ENCODE results near the gene CFAP77.
A peak's percentile ranks its signal among the peaks of the same experiment; 100 is the strongest.

The CFAP77 gene

DNA sequence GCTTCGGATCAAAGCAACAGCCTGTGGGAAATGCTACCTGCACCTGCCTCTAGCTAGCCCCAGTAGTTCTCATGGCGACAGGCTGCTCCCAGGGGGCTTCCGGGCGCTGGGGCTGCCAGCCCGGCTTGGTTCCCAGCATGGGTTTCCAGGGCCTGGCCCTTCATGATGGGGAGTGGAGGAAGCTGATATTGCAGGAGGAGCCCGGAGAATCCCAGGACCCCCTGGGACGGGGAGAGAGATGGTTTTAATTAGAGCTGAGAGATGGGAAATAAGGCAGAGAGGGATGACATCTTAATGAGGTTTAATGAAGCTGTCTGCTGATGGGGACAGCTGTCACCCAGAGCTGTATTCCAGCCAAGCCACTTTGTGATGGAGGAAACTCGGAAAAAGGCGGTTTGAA lies 78.6 kb downstream of the CFAP77 start:
- DNase-seq (ENCODE audit: low read depth, low spot score) = no peak

DNA sequence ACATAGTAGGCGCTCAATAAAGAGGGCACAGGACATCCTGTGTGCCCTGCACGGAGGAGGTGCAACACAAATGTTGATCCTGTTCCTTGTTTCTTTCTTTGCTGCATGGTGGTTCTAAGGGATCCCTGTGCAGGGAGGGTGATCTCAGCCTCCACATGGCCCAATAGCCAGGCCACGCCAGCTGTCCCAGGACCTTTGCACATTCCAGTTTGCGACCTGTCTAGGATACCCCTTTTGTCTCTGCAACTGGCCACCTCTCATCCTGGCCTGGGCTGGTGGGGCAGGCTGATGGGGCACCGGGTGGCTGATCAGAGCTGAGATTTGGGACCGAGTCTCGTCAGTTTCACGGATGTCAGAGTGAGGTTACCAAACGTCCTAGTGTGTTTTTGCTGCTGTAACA lies 79.5 kb downstream of the CFAP77 start:
- DNase-seq (ENCODE audit: low read depth, low spot score) = no peak

DNA sequence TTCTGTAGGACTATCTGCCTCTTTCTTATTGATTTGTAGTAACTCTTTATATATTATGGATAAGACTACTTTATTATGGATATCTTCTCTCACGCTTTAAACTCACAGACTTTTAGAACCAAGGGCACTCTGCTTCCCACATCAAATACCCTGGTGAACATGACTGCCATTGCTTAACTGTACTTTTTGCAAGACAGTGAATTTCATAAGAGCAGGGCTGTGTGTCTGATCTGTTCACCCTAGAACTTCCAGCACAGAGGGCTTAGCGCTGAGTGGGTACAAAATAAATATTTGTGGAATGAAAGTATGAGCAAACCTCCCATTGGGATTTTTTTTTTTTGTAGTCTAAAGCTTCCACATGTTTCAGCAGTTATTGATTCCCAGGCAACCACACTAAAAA lies 84.8 kb downstream of the CFAP77 start:
- DNase-seq (ENCODE audit: low read depth, low spot score) = no peak

DNA sequence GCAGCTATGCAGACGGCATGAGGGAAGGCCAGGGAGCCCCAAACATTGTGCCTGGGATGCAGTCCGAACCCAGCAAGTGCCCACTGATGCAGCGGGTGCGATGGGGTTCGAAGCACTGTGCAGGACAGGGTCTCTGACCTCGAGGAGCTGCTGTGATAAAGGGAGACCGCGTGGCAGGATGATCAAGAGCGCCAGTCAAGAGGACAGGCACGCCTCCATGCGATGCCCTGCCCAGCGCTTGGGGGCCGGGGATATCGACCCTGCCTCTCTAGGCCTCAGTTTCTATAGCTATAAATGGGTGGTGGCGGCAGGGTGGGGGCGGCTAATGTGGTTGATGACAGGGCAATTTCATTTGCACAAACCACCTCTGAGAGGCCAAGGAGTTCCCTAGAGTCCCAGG lies 87.7 kb downstream of the CFAP77 start:
- no peak for DNase-seq (ENCODE audit: low read depth, low spot score)

DNA sequence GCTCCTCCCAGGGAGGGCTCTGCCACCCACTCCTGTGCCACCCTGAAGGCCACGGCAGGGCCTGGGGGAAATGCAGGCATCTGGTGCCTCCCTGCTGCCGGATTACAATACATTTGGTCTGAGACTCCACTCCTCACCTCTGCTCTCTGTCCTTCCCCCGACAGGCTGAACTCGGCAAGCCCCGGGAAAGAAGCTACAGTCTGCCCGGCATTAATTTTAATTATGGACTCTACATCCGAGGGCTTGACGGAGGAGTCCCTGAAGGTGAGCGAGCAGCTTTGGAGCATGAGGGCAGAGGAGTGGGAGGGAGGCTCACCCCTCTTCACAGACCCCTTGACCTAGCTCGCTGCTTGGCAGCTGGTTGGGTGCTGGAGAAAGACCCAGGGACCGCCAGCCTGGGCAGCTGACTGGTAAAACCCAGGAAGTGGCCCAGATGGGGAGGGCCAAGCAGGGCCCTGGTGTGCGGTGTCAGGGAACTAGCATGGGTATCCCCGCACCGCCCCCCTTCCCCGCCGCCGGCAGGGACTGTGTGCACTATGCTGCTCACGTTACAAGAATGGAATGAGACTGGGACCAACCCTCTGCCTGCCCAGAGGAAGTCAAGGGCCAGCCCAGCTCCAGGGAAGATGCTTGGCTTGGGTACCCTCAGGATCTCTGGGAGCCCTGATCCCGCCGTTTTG lies 88.7 kb downstream of the CFAP77 start:
- DNase-seq (ENCODE audit: low read depth, low spot score) = no peak

DNA sequence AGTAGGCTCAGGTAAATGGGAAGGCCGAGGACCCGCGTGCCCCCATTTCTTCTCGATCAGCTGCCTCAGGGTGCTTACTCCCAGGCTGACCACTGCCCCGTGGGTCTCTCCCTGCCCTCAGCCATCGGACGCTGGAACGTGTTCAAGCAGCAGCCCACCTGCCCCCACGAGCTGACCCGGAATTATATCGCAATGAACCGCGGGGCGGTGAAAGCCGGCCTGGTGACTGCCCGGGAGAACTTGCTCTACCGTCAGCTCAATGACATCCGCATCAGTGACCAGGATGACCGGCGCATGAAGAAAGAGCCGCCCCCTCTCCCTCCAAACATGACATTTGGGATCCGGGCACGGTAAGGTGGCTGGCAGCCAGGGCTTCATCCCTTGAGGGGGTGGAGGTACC lies 89.2 kb downstream of the CFAP77 start:
- no peak for DNase-seq (ENCODE audit: low read depth, low spot score)

DNA sequence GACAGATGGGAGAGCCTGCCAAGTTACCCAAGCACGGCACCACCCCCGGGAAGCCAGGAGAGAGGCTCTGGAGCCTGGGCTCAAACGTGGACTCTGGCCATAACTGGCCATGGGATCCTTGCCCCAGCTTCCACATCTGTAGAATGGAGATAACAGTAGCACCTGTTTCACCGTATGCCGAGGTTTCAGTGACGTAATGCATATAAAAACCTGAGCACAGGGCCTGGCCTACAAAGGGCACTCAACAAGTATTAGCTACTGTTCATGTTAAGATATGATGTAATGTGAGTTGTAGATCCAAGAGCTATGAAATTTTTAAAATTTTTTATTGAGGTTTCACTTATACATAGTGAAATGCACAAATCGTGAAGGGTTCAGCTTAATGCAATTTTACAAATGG lies 90.2 kb downstream of the CFAP77 start:
- DNase-seq (ENCODE audit: low read depth, low spot score) = no peak

DNA sequence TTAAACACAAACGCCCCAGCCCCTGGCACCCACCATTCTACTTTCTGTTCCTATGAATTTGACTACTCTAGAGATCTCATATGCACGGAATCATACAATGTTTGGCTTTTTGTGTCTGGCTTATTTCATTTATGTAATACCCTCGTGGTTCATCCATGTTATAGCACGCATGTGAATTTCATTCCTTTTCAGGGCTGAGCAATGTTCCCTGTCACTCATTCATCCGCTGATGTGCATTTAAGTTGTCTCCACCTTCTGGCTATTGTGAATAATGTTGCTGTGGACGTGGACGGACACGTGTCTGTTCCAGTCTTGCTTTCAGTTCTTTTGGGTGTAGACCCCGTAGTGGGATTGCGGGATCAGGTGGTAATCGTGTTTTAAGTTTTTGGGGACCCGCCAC lies 92.5 kb downstream of the CFAP77 start:
- DNase-seq (ENCODE audit: low read depth, low spot score) = no peak

DNA sequence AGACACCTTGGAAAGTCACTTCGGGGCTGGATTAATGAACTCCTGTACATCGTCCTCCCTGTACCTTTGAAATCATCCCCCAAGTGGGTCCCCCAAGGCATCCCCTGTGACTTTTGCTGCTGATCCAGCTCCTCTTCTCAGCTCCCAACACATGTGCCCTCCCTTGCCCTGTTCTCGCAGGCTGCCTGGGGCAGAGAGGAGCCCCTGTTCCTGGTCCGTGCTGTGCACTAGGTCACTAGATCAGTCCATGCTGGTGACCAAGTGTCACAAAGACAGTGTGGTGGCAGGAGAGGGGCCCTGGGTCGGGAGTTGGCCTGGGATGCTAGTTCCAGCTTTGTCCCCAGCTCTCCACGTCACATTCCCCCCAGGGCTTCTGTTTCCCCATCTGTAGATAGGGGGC lies 93.1 kb downstream of the CFAP77 start:
- no peak for DNase-seq (ENCODE audit: low read depth, low spot score)

DNA sequence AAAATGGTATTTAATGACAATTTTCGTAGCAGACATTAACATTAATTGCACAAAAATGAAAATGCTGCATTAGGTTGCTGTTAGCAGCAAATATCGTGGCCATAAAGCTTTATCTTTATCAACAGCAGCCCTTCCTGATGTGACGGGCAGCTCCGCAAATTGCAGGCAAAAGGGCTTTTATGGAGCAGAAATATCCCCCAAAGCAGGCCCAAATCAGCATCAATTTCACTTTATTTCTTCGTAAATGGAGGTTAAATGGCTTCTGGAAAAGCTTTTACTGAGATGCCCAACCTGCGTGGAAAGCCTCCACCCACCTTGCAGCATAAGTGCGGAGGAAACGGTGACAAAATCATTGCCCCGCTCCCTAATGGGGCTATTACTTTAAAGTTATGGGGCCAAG lies 94.5 kb downstream of the CFAP77 start:
- DNase-seq (ENCODE audit: low read depth, low spot score) = no peak

DNA sequence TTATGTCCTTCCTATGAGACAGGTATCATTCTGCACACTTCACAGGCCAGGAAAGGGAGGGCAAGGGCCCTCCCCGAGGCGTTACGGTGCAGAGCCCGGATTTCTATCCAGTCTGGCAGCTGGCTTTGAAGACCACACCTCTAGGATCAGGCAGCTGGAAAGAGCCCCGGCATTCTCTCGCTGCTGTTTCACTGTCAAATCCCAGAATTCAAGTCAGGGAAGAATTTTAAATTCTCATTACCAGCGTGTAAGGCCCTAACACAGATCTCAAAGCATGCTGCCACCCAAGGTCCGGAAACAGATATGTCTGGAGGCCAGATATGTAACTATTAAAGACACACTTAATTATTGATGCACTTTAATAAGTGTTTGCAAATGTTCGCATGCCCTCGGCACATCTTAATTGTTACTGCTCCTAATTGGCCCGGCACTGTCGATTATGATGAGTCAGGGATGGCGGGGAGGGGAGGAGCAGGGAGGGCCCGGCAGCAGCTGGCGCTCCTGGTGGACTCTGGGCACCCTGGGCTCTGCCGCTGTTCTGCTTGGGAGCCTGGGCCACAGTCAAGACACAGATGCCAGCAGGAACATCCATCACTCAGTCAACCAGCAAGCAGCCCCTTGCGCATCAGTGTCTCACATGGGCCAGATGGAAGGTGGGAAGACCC lies 96.1 kb downstream of the CFAP77 start:
- no peak for DNase-seq (ENCODE audit: low read depth, low spot score)

DNA sequence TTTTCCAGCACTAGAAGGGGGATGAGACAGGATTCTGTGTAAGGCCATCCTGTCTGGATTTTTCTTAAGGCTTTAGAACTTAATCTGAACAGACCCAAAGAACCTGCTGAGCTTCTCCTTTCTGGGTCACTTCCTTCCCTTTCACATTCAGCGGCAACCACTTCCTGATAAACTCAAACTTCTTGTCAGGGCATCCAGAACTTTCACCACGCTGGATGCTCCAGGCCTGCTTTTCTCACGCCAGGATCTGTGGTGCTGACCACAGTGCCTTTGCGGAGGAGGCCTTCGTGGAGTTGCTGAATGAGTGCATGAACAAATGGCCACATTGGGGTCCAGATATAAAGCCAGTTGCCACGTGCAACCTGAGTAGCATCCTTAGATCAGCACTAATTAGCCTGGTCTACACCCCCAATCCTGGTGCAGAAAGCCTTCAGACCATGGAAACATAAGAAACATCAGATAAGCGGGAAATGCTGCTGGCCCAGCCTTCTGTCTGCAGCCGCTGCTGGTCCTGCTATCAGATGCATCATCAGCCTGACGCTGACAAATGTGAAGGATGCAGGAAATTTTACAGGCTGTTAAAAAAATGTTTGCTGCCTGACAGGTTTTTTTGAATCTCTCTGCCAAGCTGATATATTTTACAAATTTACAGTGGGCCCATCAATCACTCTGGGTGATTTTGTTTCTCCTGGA lies 97.1 kb downstream of the CFAP77 start:
- DNase-seq (ENCODE audit: low read depth, low spot score) = no peak

DNA sequence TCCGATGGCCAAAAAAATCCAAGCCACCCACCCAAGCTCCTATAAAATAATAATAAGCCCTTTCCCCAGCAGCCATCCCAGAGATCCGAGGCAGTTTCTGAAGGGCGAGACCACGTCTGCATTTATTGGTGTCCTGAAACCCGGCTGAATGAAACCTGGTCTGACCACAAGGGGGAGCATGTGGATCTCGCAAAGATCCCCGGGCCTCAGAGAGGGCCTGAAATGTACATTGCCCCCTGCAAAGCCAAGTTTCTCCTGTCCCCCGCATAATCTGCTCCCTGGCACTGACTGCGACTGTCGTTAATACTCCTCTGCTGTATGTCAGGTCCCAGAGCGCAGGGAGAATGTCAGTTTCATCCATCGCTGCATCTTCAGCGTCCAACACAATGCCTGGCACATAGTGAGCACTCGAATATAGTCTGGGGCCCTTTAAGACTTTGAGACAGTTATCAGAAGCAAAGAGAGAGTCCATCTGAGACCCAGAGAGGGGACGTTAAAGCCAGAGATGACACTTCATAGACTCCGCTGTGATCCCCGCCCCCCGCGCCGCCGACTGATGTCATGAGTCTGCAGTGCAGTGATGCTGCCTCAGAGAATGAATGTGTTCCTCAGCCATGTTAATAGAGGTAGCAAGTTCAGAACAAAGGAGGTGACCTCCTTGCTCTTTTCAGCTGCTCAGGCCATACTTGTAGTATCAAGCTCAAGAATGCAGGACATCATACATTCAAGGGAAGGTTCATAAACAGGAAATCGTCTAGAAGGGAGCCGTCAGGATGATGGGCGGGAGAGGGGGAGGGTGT lies 97.9 kb downstream of the CFAP77 start:
- peak; percentile 32 for DNase-seq (ENCODE audit: low read depth, low spot score)

DNA sequence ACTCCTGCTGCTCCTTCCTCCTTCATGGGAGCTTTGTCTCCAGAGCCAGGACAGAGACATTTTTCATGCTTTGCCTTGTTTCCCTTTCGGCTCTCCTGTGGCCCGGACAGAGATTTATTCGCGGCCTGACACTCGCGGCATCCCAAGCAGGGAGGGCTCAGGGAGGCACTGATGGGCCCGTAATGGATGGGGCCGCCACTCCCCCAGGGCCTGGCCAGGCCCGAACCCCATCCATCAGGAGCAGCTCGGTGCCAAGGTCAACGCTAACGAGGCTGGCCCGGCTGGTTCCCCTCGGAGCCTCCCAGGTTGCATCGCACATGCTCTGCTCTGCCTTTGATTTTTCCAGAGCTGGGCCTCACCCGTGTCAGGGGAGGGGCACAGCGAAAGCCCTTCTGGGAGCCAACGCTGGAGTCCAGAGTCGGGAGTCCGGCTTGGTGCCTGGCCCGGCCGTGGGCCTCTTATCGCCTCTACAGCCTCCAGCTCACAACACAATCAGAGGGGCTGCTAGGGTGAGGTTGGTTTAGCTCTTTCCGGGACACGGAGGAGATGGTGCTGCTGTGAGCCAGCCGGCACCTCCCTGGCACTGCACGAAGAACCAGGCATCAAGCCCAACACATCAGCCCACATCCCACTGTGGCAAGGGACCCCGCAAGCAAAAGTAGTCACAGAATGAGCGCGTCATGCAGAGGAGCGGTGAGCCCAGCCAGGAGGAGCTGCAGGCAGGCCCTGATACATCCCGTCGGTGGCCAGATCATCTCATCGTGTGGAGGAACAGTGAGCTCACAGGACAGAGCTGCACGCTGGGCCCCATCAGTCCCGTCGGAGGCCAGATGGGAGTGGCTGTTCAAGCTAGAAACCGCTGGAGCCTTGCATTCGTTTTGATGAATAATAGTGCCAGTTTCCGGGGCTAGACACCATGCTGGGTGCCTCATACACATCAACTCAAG lies 100.2 kb downstream of the CFAP77 start:
- DNase-seq (ENCODE audit: low read depth, low spot score) = no peak

DNA sequence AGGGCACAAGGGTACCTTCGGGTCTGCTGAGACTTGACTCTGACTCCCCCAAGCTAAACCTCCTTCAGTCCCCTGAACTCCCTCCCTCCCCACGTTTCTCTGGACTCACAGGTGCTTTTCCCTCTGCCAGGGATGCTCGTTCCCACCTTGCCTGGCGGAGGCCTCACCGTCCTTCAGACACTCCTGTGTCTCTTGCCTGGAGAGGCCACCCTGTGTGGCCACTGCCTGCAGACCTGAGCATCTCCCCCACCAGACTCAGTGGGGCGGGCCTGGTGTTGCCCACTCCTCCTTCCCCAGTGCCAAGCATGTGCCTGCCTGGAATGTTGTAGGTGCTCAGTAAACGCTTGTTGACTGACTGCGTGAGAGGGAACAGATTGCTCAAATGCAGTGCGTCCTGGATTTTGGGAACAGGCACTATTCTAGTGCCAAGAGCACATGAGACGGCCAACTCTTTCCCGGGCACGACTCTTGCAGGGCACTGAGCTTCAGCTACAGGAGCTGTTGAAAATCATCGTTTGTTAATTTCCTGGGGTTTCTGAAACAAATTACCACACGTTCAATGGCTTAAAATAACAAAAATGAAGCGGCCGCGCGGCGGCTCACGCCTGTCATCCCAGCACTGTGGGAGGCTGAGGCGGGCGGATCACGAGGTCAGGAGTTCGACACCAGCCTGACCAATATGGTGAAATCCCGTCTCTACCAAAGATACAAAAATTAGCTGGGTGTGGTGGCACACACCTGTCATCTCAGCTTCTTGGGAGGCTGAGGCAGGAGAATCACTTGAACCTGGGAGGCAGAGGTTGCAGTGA lies 101.4 kb downstream of the CFAP77 start:
- no peak for DNase-seq (ENCODE audit: low read depth, low spot score)

DNA sequence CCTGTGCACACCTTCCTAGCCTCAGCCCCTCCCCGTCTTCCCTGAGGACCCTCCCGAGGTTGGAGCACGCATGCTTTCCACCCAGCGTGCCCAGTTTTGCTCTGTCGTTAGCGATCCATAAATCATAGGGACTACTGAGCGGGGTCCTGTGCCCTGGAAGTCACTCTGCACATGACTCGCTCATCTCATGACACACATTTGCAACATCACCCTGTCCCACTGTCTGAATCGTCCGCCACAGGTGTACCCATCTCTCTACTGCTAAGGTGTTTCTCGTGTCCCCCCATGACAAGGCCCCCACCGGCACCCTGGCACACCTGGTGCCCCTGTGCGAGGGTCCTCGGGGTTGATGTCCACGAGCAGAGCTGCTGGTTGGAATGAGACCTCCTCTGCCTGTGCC lies 103.4 kb downstream of the CFAP77 start:
- DNase-seq (ENCODE audit: low read depth, low spot score) = no peak

DNA sequence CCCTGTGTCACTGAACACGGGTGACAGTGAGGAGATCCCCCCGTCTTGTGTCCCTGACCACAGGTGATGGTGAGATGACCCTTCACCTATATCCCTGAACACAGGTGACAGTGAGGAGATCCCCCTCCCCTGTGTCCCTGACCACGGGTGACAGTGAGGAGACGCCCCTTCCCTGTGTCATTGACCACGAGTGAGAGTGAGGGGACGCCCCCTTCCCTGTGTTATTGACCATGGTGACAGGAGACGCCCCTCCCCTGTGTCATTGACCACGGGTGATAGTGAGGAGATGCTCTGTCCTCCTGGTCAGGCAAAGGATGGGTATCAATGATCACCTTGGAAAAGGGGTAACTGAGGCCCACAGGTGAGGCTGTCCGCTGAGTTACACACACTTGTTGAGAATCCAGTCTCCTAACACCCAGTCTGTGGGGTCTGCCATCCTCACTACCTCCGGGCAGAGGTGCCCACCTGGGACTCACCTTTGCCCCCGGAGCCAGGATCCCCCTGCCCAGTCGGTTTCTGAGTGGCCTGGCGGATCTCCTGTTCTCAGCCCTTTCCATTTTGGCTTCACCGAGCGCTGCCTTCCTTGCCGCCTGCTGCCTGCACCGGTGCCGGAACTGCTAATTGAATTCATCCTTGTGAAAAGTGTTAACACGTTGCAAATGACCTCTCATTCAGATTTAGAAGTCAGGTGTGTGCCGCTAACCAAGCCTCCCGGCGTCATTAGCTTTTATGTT lies 104.2 kb downstream of the CFAP77 start:
- DNase-seq (ENCODE audit: low read depth, low spot score) = no peak

DNA sequence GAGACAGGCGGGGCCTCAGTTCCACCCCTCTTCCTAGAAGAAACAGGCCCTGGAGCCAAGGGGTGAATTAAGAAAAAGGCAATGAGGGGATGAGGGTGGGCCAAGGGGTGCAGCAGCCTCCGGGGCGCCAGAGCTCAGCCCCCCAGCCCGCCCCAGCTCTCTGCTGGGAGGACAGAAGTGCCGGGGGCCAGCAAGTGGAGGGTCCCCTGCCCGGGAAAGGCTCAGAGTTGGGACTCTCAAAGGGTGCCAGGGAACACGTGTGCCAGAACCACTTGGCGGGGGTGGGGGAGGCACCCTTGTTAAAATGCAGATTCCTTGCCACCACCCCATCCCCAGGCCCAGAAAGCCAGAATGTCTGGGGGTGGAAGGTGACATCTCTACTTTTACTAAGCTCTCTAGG lies 104.8 kb downstream of the CFAP77 start:
- DNase-seq (ENCODE audit: low read depth, low spot score) = no peak

DNA sequence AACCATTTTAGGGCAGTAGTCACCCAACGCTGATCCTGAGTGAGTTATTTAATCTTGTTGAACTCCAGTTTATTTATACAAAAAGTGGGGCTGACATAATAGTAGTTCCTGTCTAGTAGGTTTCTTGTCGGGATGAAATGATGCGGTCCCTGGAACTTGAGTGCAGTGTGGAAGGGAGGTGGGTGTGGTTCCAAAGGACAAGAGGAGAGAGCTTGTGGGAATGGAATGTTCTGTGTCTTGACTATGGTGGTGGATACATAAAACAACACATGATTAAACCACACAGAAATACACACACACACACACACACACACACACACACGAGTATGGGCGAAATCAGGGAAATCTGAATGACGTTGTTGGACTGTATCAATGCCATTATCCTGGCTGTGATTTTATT lies 106.3 kb downstream of the CFAP77 start:
- no peak for DNase-seq (ENCODE audit: low read depth, low spot score)

DNA sequence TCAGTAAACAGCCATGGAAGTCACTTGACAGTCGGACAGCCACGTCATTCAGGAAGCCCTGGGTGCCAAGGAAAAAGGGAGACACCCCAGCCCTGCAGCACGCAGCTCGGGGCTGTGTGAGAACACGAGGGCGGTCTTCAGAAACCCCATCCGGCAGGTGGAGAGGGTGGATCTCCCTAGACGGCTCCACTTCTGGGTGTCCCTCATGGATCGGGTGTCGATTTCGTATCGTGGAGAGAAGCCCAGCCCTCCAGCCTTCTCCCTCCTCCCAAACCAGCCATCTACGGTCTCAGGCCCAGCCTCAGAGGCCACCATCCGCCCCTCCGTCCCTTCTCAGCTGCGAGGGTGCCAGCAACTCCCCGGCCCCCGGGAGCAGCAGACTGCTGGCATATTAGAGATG lies 106.9 kb downstream of the CFAP77 start:
- DNase-seq (ENCODE audit: low read depth, low spot score) = no peak

Measured in smooth muscle cell of the brain vasculature (primary cell).